ENCODE data around the gene LHFPL6. TPM values are rescaled to one million over a fixed set of nuclear protein-coding genes. Genes with fewer than 3 reads are reported as not detected.

Gene LHFPL6
- total RNA-seq, 2 donors from 2014 or later, result 0.53 to 2.8 TPM

DNA sequence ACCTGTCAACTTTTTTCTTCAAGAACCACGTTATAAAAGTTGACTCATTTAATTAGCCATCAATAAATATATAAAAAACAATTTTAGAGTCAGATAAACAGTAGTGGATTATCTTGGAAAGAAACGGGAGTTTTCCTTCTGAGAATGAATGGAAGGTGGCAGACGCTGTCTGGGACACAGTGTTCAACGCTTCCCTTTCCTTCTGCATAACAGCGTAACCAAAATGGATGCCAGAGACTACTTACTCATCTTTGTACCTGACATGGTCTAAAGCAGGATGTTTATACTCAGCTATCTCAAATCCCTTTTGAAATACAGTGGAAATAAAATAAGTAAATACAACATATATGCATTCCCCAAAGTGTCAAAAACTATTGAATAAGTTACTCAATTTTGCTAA, 195.2 kb downstream of the LHFPL6 start:
- peaks cover 9% of the 10 kb centered on the region for H3K27me3 Mint-ChIP-seq (ENCODE audit: insufficient read depth)
- Histone ChIP-seq H3K27ac (ENCODE audit: low read depth, low read length) (no peak overlapping the region), H3K9ac (ENCODE audit: extremely low read depth, low read length, poor library complexity, severe bottlenecking) (no peak overlapping the region), H3K27me3 (ENCODE audit: control insufficient read depth, insufficient read depth, low read length, poor library complexity, severe bottlenecking) (no peaks in the 10 kb centered on the region), H3K9me3 (ENCODE audit: control insufficient read depth, low read length) (no peaks in the 10 kb centered on the region), H3K36me3 (ENCODE audit: control insufficient read depth, insufficient read depth, low read length) (no peaks in the 10 kb centered on the region), H3K4me1 (ENCODE audit: control insufficient read depth, insufficient read depth, low read length) (no peaks in the 10 kb centered on the region), H3K4me3 (ENCODE audit: low read length) (no peak overlapping the region)
- H3K36me3 Mint-ChIP-seq (ENCODE audit: low read depth), result no peaks in the 10 kb centered on the region
- WGBS, 2 experiments (ENCODE audit: insufficient coverage in 1 of 2, insufficient read length in 1 of 2), result 92% methylated on average over 5 of the region's 5 CpGs; no CpG with 5 or more reads in 1 of the 2 experiments
- H3K27ac Mint-ChIP-seq, result no peak overlapping the region
- no peaks in the 10 kb centered on the region for H3K9me3 Mint-ChIP-seq
- no peak for DNase-seq
- TF ChIP-seq, protein P1, sequence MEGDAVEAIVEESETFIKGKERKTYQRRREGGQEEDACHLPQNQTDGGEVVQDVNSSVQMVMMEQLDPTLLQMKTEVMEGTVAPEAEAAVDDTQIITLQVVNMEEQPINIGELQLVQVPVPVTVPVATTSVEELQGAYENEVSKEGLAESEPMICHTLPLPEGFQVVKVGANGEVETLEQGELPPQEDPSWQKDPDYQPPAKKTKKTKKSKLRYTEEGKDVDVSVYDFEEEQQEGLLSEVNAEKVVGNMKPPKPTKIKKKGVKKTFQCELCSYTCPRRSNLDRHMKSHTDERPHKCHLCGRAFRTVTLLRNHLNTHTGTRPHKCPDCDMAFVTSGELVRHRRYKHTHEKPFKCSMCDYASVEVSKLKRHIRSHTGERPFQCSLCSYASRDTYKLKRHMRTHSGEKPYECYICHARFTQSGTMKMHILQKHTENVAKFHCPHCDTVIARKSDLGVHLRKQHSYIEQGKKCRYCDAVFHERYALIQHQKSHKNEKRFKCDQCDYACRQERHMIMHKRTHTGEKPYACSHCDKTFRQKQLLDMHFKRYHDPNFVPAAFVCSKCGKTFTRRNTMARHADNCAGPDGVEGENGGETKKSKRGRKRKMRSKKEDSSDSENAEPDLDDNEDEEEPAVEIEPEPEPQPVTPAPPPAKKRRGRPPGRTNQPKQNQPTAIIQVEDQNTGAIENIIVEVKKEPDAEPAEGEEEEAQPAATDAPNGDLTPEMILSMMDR (conservative IDR thresholded peaks at IDR 0.05), result no peak
- H3K4me1 Mint-ChIP-seq, result peaks cover 20% of the 10 kb centered on the region
- H3K4me3 Mint-ChIP-seq, result no peak overlapping the region

DNA sequence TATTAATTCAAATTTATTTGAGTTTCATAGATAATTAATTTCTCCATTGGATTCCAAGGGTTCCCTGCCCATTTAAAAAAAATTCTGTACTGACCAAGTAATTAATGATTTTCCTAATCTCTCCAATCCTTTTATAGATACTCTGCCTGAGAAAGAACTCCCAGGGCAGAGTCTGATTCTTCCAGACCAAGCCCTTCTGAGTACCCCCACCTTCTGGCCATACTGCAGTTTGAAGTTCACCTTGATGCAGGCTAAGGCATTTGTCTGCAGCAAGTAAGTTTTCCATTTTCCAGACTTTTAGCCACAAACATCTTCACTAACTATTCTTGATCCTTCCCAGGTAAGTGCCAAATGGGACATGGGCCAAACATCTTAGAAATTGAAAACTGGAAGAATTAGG, 195.9 kb downstream of the LHFPL6 start:
- Mint-ChIP-seq H3K27ac (no peak overlapping the region), H3K36me3 (ENCODE audit: low read depth) (no peaks in the 10 kb centered on the region), H3K4me3 (no peak overlapping the region), H3K9me3 (no peaks in the 10 kb centered on the region), H3K27me3 (ENCODE audit: insufficient read depth) (peaks cover 6% of the 10 kb centered on the region), H3K4me1 (peaks cover 20% of the 10 kb centered on the region)
- Histone ChIP-seq H3K36me3 (ENCODE audit: control insufficient read depth, insufficient read depth, low read length) (no peaks in the 10 kb centered on the region), H3K27me3 (ENCODE audit: control insufficient read depth, insufficient read depth, low read length, poor library complexity, severe bottlenecking) (no peaks in the 10 kb centered on the region), H3K4me1 (ENCODE audit: control insufficient read depth, insufficient read depth, low read length) (no peaks in the 10 kb centered on the region), H3K9ac (ENCODE audit: extremely low read depth, low read length, poor library complexity, severe bottlenecking) (no peak overlapping the region), H3K27ac (ENCODE audit: low read depth, low read length) (no peak overlapping the region), H3K9me3 (ENCODE audit: control insufficient read depth, low read length) (no peaks in the 10 kb centered on the region), H3K4me3 (ENCODE audit: low read length) (no peak overlapping the region)
- TF ChIP-seq, protein P1 (conservative IDR thresholded peaks at IDR 0.05), result no peak
- no peak for DNase-seq

DNA sequence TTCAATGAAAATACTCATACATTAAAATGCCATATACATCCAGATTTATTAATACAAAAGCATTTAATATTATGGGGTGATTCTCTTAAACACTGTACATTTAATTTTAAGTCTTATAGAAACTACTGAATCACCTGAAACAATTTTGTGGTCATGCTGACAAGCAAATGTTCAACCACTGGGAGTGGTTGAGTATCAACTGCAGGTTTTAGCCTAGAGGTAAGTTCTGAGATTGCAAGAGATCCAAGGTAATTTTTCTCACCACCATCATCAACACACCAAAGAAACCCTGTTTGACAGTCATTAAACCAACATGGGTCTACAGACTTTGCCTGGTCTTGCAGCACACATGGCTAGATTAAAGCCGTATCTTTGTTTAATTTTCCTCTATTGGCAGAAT, 196.3 kb downstream of the LHFPL6 start:
- Mint-ChIP-seq H3K27me3 (ENCODE audit: insufficient read depth) (peaks cover 6% of the 10 kb centered on the region), H3K36me3 (ENCODE audit: low read depth) (no peaks in the 10 kb centered on the region), H3K4me3 (no peak overlapping the region), H3K9me3 (no peaks in the 10 kb centered on the region), H3K27ac (no peak overlapping the region), H3K4me1 (peaks cover 21% of the 10 kb centered on the region)
- DNase-seq, result no peak
- Histone ChIP-seq H3K4me3 (ENCODE audit: low read length) (no peak overlapping the region), H3K9ac (ENCODE audit: extremely low read depth, low read length, poor library complexity, severe bottlenecking) (no peak overlapping the region), H3K36me3 (ENCODE audit: control insufficient read depth, insufficient read depth, low read length) (no peaks in the 10 kb centered on the region), H3K27ac (ENCODE audit: low read depth, low read length) (no peak overlapping the region), H3K27me3 (ENCODE audit: control insufficient read depth, insufficient read depth, low read length, poor library complexity, severe bottlenecking) (no peaks in the 10 kb centered on the region), H3K9me3 (ENCODE audit: control insufficient read depth, low read length) (no peaks in the 10 kb centered on the region), H3K4me1 (ENCODE audit: control insufficient read depth, insufficient read depth, low read length) (no peaks in the 10 kb centered on the region)
- WGBS, 2 experiments (ENCODE audit: insufficient coverage in 1 of 2, insufficient read length in 1 of 2), result 88 to 100% methylated on average over 1 of the region's 1 CpG
- TF ChIP-seq, protein P1 (conservative IDR thresholded peaks at IDR 0.05), result peak; percentile 67
